WERI-Rb-1 (cell line): ENCODE results near the gene KCNIP1.

Experiments
- DNase-seq: peaks from one replicate; pipeline ENCODE4 v3.0.0-alpha.2; 2020
- H3K27ac ChIP-seq: fragments of 250-450 bp; sonication (Bioruptor Pico); 2 replicates; pipeline ENCODE4 v1.5.1; 2020; ENCODE audit warnings: mild to moderate bottlenecking, moderate library complexity
- H3K27me3 ChIP-seq: fragments of 250-450 bp; sonication (Bioruptor Pico); 2 replicates; pipeline ENCODE4 v1.5.1; 2021; ENCODE audit warnings: mild to moderate bottlenecking, low read depth, moderate library complexity; ENCODE audit not compliant: insufficient read depth, severe bottlenecking
- H3K36me3 ChIP-seq: fragments of 250-450 bp; sonication (Bioruptor Pico); 2 replicates; pipeline ENCODE4 v1.5.1; 2020; ENCODE audit warnings: mild to moderate bottlenecking, moderate library complexity
- H3K4me3 ChIP-seq: 2 replicates; pipeline ENCODE4 v1.5.1; 2011; ENCODE audit warnings: low read depth, mild to moderate bottlenecking, control low read depth, low read length
- H3K9me3 ChIP-seq: fragments of 250-450 bp; sonication (Bioruptor Pico); 2 replicates; pipeline ENCODE4 v1.5.1; 2021; ENCODE audit warnings: mild to moderate bottlenecking, moderate library complexity; ENCODE audit not compliant: severe bottlenecking
- TF ChIP-seq, protein P1 (sequence below): IDR thresholded peaks from 2 replicates; pipeline ENCODE4 v1.5.1; 2011; ENCODE audit warnings: low read depth, mild to moderate bottlenecking, control low read depth, inconsistent platforms, low read length

The KCNIP1 gene

DNA sequence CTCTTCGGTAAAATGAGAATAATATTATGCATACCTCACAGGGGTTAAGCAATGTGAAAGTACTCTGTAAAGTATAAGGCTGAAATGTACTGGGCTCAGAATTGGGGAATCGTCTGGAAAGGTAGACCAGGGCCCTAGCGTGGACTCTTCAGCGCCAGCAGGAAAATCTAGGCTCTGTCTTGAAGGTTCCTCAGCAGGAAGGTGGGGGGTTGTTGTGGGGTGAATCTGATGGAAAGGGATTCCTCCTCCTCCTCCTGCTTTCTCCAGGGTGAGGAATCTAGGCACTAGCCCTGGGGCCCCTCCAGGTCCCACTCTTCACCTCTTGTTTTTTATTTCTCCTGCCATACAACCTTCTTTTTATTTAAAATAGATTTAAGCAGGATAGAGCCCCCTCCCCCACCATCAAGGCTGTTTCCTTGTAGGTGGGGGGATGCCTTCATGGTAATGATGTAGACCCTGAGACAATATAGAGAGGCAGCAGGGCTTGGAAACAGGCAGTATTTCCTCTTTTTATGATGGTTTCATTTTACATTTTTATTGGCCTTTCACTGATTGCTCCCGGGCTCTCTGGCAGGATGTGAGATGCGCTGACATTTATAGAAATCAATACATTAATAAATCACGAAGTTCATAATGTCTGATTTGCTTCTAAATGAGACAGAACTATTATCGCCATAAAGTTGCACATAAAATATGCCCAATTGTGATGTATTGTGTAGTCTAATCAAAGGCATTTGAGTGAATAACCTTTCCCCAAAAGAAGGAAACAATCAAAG is 200.8 kb downstream of the KCNIP1 start:
- TF ChIP-seq, protein P1, sequence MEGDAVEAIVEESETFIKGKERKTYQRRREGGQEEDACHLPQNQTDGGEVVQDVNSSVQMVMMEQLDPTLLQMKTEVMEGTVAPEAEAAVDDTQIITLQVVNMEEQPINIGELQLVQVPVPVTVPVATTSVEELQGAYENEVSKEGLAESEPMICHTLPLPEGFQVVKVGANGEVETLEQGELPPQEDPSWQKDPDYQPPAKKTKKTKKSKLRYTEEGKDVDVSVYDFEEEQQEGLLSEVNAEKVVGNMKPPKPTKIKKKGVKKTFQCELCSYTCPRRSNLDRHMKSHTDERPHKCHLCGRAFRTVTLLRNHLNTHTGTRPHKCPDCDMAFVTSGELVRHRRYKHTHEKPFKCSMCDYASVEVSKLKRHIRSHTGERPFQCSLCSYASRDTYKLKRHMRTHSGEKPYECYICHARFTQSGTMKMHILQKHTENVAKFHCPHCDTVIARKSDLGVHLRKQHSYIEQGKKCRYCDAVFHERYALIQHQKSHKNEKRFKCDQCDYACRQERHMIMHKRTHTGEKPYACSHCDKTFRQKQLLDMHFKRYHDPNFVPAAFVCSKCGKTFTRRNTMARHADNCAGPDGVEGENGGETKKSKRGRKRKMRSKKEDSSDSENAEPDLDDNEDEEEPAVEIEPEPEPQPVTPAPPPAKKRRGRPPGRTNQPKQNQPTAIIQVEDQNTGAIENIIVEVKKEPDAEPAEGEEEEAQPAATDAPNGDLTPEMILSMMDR = no peak
- Histone ChIP-seq H3K4me3 (no peak overlapping the region), H3K36me3 (no peaks in the 10 kb centered on the region), H3K9me3 (no peaks in the 10 kb centered on the region), H3K27me3 (peaks cover 53% of the 10 kb centered on the region), H3K27ac (no peak overlapping the region)
- DNase-seq = no peak

DNA sequence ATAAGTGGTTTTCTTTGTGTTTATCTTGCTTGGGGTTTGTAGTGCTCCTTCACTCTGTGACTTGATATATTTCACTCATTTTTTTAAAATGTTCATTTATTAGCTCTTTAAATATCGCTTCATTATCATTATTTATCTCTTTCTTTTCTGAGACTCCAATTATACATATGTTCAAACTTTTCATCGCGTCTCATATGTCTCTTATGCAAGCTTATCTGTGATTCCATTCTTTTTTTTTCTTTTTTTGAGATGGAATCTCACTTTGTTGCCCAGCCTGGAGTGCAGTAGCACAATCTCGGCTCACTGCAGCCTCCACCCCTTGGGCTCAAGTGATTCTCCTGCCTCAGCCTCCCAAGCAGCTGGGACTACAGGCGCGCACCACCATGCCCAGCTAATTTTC is 205.8 kb downstream of the KCNIP1 start:
- Histone ChIP-seq H3K4me3 (no peak overlapping the region), H3K27me3 (peaks cover 40% of the 10 kb centered on the region), H3K27ac (no peak overlapping the region), H3K36me3 (no peaks in the 10 kb centered on the region), H3K9me3 (no peaks in the 10 kb centered on the region)
- TF ChIP-seq, protein P1 = no peak
- no peak for DNase-seq

DNA sequence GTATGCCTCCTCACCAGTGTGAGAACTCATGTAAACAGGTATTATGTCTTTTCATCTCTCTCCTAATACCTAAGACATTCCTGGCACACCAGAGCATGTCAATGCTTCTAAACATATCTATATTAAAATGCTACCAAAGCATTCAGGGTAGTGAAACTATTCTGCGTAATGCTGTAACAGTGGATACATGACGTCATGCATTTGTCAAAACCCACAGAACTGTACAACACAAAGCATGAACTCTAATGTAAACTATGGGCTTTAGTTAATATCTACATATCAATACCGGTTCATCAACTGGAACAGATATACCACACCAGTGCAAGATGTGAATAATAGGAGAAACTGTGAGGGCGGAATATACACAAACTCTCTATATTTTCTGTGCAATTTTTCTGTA is 207.5 kb downstream of the KCNIP1 start:
- no peak for DNase-seq
- Histone ChIP-seq H3K4me3 (no peak overlapping the region), H3K27me3 (peaks cover 40% of the 10 kb centered on the region), H3K27ac (no peak overlapping the region), H3K9me3 (no peaks in the 10 kb centered on the region), H3K36me3 (no peaks in the 10 kb centered on the region)
- TF ChIP-seq, protein P1 = no peak

DNA sequence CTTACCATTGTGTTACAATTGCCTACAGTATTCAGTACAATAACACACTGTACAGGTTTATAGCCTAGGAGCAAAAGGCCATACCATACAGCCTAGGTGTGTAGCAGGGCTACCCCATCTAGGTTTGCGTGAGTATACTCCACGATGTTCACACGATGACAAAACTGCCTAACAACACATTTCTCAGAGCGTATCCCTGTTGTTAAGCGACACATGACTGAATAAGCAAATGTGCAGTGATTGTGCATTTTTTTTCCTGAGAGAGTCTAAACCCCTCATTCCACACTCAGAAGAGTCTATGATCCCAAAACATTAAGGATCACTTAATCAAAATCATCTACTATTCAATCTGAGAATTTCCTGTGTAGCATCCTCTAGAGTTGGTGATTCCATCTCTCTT is 211.3 kb downstream of the KCNIP1 start:
- TF ChIP-seq, protein P1 = no peak
- Histone ChIP-seq H3K9me3 (no peaks in the 10 kb centered on the region), H3K36me3 (no peaks in the 10 kb centered on the region), H3K27me3 (peaks cover 76% of the 10 kb centered on the region), H3K4me3 (no peak overlapping the region), H3K27ac (no peak overlapping the region)
- DNase-seq = no peak

DNA sequence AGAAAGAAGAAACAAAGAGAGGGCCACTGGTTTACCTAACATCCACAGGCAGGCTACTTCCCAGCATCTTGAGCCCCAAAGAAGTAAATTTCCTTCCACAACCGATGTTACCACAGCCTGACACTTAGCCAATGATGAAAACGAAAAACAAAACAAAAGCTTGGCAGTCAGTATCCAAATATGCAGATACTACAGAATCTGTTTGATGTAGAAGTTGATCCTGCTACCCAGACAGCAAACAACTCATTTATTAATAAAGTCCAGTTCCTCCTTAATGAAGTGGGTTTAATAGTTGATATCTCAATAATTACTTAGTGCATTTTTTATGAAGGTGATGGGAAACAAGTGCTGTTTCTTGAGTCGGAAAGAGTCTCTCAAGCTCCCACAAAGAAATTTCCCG is 212.6 kb downstream of the KCNIP1 start:
- Histone ChIP-seq H3K27ac (no peak overlapping the region), H3K4me3 (no peak overlapping the region), H3K9me3 (no peaks in the 10 kb centered on the region), H3K36me3 (no peaks in the 10 kb centered on the region), H3K27me3 (peaks cover 79% of the 10 kb centered on the region)
- TF ChIP-seq, protein P1 = no peak
- no peak for DNase-seq

DNA sequence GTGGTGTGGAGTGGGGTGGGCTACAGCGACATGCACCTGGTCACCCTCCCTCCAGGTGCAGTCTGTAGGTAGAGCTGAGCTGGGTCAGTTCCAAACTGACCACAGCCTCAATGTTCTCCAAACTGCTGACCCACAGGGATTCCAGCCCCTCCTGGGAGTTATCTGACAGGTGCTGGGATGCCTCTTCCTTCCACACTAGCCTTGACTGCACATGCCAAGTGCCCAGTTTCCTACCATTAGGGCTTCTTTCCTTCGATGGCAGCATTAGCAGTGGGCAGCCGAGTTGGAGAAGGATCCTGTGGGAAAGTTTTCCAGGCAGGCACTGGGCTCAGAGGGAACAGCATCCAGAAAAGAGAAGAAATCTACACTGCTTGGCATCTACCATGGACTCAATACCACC is 215.7 kb downstream of the KCNIP1 start:
- Histone ChIP-seq H3K36me3 (no peaks in the 10 kb centered on the region), H3K4me3 (no peak overlapping the region), H3K27me3 (peaks cover 64% of the 10 kb centered on the region), H3K27ac (no peak overlapping the region), H3K9me3 (no peaks in the 10 kb centered on the region)
- TF ChIP-seq, protein P1 = no peak
- no peak for DNase-seq
